Osteoblast (primary cell): ENCODE data around the gene HOXC11. TPM values are rescaled to one million over a fixed set of nuclear protein-coding genes. Genes with fewer than 3 reads are reported as not detected.

ENCODE experiments used
- DNase-seq: peaks from one replicate; pipeline ENCODE4 v3.0.0; 2011; ENCODE audit warnings: low spot score, mixed read lengths; ENCODE audit not compliant: insufficient read length; ENCODE audit errors: missing footprints
- H2AFZ ChIP-seq: 2 replicates; pipeline ENCODE4 v1.6.0; 2011; ENCODE audit warnings: mild to moderate bottlenecking, low read length
- H3K27ac ChIP-seq: 2 replicates; pipeline ENCODE4 v1.5.1; 2011; ENCODE audit warnings: mild to moderate bottlenecking, low read depth, low read length, moderate library complexity
- H3K27me3 ChIP-seq: 2 replicates; pipeline ENCODE4 v1.6.0; 2012; ENCODE audit warnings: mild to moderate bottlenecking, control low read depth, inconsistent platforms, low read length, moderate library complexity; ENCODE audit not compliant: insufficient read depth
- H3K36me3 ChIP-seq: 2 replicates; pipeline ENCODE4 v1.5.1; 2011; ENCODE audit warnings: mild to moderate bottlenecking, low read length, control low read depth, moderate library complexity; ENCODE audit not compliant: insufficient read depth
- H3K4me1 ChIP-seq: 2 replicates; pipeline ENCODE4 v1.5.1; 2011; ENCODE audit warnings: mild to moderate bottlenecking, low read length, control low read depth, moderate library complexity; ENCODE audit not compliant: insufficient read depth
- H3K4me2 ChIP-seq: 2 replicates; pipeline ENCODE4 v1.6.0; 2011; ENCODE audit warnings: mild to moderate bottlenecking, low read length; ENCODE audit not compliant: insufficient read depth
- H3K4me3 ChIP-seq: fragments of 200-600 bp; sonication (generic); 3 replicates; pipeline ENCODE4 v1.5.1; 2012; ENCODE audit warnings: mild to moderate bottlenecking, low read length, inconsistent platforms; ENCODE audit not compliant: insufficient read depth
- H3K79me2 ChIP-seq: 2 replicates; pipeline ENCODE4 v1.6.0; 2012; ENCODE audit warnings: mild to moderate bottlenecking, low read length, control low read depth, inconsistent platforms; ENCODE audit not compliant: insufficient read depth
- H3K9me3 ChIP-seq: 2 replicates; pipeline ENCODE4 v1.5.1; 2011; ENCODE audit warnings: low read depth, low read length, control low read depth
- H4K20me1 ChIP-seq: 2 replicates; pipeline ENCODE4 v1.6.0; 2012; ENCODE audit warnings: mild to moderate bottlenecking, low read length, control low read depth; ENCODE audit not compliant: insufficient read depth
- total RNA-seq: library from RNA; depleted of rRNA; stranded (reverse); fragments of >200 nt; gene quantifications from 2 replicates; pipeline ENCODE4 v1.2.3, GENCODE V29; 2012
- TF ChIP-seq, protein P1 (sequence below): IDR thresholded peaks from 2 replicates; pipeline ENCODE4 v1.5.1; 2011; ENCODE audit warnings: mild to moderate bottlenecking, low read depth, low read length, moderate library complexity; ENCODE audit errors: extremely low read depth

Gene HOXC11
- total RNA-seq, 1 donor: 1.1 TPM

DNA sequence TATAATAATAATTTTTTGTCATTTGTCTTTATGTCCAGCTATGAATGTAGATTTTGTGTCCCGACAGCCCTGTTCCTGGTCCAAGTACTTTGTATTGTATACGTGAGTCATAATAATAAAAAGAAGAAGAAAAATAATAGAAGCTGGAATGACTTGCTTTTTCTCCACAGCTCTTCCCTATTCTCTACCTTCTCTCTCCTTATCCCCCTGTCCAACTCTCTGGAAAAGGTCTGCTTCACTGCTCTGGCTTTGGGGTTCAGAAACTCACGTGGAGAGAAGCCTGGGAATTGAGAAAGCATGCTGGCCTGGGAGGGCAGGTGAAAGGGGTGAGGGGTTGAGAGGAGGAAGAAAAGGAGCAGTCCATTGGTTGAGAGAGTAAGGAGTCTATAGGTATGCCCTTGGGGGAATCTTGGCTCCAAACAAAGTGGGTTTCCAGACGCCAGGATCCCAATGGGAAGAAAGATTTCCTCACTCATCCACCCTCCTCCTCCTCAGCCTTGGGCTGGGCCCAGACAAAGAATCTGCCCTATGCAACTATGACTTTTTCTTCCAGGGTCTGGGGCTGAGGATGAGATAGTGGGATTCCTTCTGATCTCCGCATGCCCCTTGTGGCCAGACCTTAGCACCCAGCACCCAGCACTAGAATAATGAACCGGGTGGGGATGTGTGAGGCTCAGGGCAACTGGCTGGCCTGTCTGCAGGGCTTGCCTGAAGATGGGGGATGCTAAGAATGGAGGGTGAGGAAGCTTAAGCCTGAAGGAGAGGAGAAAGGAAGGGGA lies 39.9 kb downstream of the HOXC11 start:
- H3K27me3 ChIP-seq: no peaks in the 10 kb centered on the region
- H3K4me1 ChIP-seq: peaks cover 47% of the 10 kb centered on the region
- peak; percentile 86 for DNase-seq
- H3K27ac ChIP-seq: peak overlapping the region; percentile 67
- peaks cover 77% of the 10 kb centered on the region for H3K79me2 ChIP-seq
- TF ChIP-seq, protein P1, sequence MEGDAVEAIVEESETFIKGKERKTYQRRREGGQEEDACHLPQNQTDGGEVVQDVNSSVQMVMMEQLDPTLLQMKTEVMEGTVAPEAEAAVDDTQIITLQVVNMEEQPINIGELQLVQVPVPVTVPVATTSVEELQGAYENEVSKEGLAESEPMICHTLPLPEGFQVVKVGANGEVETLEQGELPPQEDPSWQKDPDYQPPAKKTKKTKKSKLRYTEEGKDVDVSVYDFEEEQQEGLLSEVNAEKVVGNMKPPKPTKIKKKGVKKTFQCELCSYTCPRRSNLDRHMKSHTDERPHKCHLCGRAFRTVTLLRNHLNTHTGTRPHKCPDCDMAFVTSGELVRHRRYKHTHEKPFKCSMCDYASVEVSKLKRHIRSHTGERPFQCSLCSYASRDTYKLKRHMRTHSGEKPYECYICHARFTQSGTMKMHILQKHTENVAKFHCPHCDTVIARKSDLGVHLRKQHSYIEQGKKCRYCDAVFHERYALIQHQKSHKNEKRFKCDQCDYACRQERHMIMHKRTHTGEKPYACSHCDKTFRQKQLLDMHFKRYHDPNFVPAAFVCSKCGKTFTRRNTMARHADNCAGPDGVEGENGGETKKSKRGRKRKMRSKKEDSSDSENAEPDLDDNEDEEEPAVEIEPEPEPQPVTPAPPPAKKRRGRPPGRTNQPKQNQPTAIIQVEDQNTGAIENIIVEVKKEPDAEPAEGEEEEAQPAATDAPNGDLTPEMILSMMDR: no peak
- H3K4me2 ChIP-seq: peak overlapping the region; percentile 66
- H3K4me3 ChIP-seq: peak overlapping the region; percentile 33
- H2AFZ ChIP-seq: no peak overlapping the region
- H3K36me3 ChIP-seq: no peaks in the 10 kb centered on the region
- H4K20me1 ChIP-seq: peaks cover under 1% of the 10 kb centered on the region
- H3K9me3 ChIP-seq: no peaks in the 10 kb centered on the region

DNA sequence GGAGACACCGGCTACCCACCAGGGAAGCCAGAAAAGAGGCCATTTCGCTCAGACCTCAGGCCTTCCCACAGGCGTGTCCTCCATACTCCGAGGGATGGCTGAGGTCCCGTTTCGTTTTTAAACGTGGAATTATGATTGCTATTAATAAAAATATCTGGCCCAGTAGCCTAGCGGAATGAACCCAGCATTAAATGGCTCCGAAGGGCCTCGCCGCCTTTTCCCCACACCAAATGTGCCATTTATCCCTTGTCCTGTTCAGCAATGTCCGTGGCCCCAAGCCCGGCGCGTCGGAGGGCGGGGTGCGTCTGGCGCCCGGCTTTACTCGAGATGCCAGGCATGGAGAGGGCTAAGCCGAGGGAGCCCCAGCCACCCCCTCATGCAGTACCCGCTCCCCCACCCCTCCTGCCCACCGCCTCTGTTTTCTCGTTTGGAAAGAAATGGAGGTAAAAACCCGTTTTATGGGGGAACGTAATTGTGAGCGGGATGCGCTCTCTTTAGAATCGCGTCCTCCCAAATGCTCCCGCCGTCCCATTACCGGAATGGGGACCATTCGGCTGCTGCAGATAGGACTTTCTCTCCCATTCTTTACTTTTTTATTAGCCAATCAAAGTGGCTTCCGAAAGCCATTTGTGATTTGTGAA lies 41.6 kb downstream of the HOXC11 start:
- Histone ChIP-seq H4K20me1 (no peaks in the 10 kb centered on the region), H3K9me3 (no peaks in the 10 kb centered on the region), H3K4me2 (peak overlapping the region; percentile 66), H3K4me3 (peak overlapping the region; percentile 40), H3K27ac (peak overlapping the region; percentile 67), H3K79me2 (peaks cover 79% of the 10 kb centered on the region), H3K4me1 (peaks cover 46% of the 10 kb centered on the region), H2AFZ (peak overlapping the region; percentile 41), H3K36me3 (no peaks in the 10 kb centered on the region), H3K27me3 (no peaks in the 10 kb centered on the region)
- TF ChIP-seq, protein P1: no peak
- DNase-seq: peak; percentile 67

DNA sequence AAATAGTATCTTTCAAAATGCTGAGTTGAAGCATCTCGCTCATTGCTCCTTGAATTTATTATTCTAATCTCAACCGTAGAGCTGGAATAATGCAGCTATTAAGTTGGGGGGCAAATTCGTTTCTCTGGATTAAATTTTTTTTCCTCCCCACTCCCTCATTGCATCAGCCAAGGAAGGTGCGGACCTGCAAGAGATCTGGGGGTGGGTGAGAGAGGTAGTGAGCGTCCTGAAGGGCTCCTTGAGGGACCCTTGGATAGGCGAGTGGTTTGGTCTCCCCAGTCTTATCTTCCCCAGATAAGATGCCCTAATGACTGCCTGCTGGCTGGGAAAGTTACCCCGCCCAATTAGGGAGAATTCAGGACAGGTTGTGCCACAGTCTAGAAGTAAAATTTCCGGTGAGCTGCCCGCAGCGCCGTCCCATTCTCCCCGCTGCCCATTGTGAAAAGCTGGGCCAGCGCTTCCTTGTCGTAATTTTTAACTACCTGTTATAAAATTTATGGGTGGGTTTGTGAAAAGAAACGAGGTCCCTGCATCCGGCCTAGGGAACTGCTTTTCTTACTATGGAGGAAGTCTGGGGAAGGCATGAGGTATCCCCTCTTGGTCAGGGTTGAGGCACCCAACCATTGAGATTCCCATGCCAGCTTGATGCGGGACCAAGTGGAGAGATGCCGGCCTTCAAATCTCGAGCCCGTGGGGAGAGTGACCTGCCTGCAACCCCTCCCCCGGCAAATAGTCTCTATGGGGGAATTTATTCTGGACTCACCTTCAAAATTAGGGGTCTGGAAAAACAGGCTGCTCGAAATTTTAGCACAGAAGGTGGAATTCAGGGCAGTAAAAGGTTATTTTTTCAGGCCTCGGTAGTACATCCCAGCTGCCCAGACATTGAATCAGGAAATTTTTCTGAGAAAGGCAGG lies 42.3 kb downstream of the HOXC11 start:
- Histone ChIP-seq H3K79me2 (peaks cover 79% of the 10 kb centered on the region), H3K9me3 (no peaks in the 10 kb centered on the region), H3K36me3 (no peaks in the 10 kb centered on the region), H2AFZ (no peak overlapping the region), H3K4me3 (no peak overlapping the region), H3K27me3 (no peaks in the 10 kb centered on the region), H4K20me1 (no peaks in the 10 kb centered on the region), H3K4me2 (peak overlapping the region; percentile 94), H3K4me1 (peaks cover 46% of the 10 kb centered on the region), H3K27ac (no peak overlapping the region)
- TF ChIP-seq, protein P1: no peak
- no peak for DNase-seq
